Common myeloid progenitor, CD34-positive (primary cell): Measurements from ENCODE around the gene ASMT.

Experiments
- CTCF ChIA-PET: fragments of 350-600 bp; sonication (Branson Sonifier 250); formaldehyde crosslinking; loops from one replicate; lab custom pipeline; 2021; ENCODE audit warnings: antibody characterized with exemption; lab: Charles Lee
- POLR2A ChIA-PET: fragments of 350-600 bp; sonication (Branson Sonifier 250); formaldehyde crosslinking; loops from one replicate; lab custom pipeline; 2021; ENCODE audit warnings: antibody characterized with exemption; lab: Charles Lee
- DNase-seq, 3 donors: peaks; one replicate each; pipeline versions ENCODE4 v3.0.0 to v3.0.0-alpha.2; 2013
- H3K27ac ChIP-seq, 2 experiments: 1 replicate in 1 of 2; 2 replicates in 1 of 2; pipeline ENCODE4 v1.7.0; 2013; ENCODE audit warnings: inconsistent platforms in 2 of 2, low read length in 2 of 2, mild to moderate bottlenecking in 2 of 2, low read depth in 1 of 2, moderate library complexity in 1 of 2; ENCODE audit not compliant: severe bottlenecking in 2 of 2, insufficient read depth in 1 of 2, poor library complexity in 1 of 2
- H3K27me3 ChIP-seq, 5 experiments: replicated peaks in 2 of 5; 1 replicate in 3 of 5; 2 replicates in 2 of 5; pipeline versions ENCODE4 v1.6.1 to v1.7.0; 2013; ENCODE audit warnings: low read length in 4 of 5, mild to moderate bottlenecking in 2 of 5, moderate library complexity in 2 of 5, inconsistent platforms in 1 of 5; ENCODE audit not compliant: insufficient read depth in 5 of 5, control insufficient read depth in 4 of 5
- H3K36me3 ChIP-seq, 4 experiments: 1 replicate in 2 of 4; 2 replicates in 2 of 4; pipeline versions ENCODE4 v1.6.1 to v1.7.0; 2013; ENCODE audit warnings: low read length in 3 of 4, control low read depth in 1 of 4, mild to moderate bottlenecking in 1 of 4; ENCODE audit not compliant: control insufficient read depth in 4 of 4, insufficient read depth in 4 of 4
- H3K4me1 ChIP-seq, 4 experiments: 1 replicate in 3 of 4; 2 replicates in 1 of 4; pipeline versions ENCODE4 v1.6.1 to v1.7.1; 2013; ENCODE audit warnings: low read length in 3 of 4, mild to moderate bottlenecking in 3 of 4, control low read depth in 1 of 4, inconsistent platforms in 1 of 4, moderate library complexity in 1 of 4; ENCODE audit not compliant: control insufficient read depth in 4 of 4, insufficient read depth in 4 of 4; ENCODE audit errors: control extremely low read depth in 1 of 4
- H3K4me3 ChIP-seq, 7 experiments: 1 replicate in 4 of 7; 2 replicates in 3 of 7; pipeline versions ENCODE4 v1.5.1 to v1.7.0; 2013; ENCODE audit warnings: mild to moderate bottlenecking in 7 of 7, low read length in 6 of 7, moderate library complexity in 6 of 7, inconsistent platforms in 2 of 7, low read depth in 2 of 7, control low read depth in 1 of 7; ENCODE audit not compliant: insufficient read depth in 4 of 7, control insufficient read depth in 1 of 7; ENCODE audit errors: extremely low read depth in 1 of 7
- H3K9me3 ChIP-seq, 5 experiments: 1 replicate in 4 of 5; 2 replicates in 1 of 5; pipeline versions ENCODE4 v1.6.1 to v1.7.1; 2013; ENCODE audit warnings: low read length in 4 of 5, mild to moderate bottlenecking in 2 of 5, inconsistent platforms in 1 of 5, low read depth in 1 of 5, moderate library complexity in 1 of 5; ENCODE audit not compliant: control insufficient read depth in 4 of 5, insufficient read depth in 2 of 5; ENCODE audit errors: control extremely low read depth in 1 of 5
- WGBS: methylation state at CpG from one replicate; pipeline ENCODE4 v1.1.5; 2013; ENCODE audit not compliant: insufficient coverage; 5-methylcytosine and 5-hydroxymethylcytosine counted together

Gene ASMT

DNA sequence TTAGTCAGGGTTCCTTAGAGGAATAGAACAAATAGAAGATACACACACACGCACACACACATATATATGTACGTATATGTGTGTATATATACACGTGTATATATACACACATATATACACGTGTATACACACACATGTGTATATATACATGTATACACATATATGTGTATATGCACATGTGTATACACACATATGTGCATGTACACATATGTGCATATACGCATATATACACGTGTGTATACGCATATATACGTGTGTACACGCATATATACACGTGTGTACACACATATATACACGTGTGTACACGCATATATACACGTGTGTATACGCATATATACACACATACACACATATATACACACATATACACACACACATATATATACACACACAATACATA is 41.5 kb downstream of the ASMT start:
- no peak for DNase-seq
- H3K36me3 ChIP-seq: no peaks in the 10 kb centered on the region
- H3K27me3 ChIP-seq: no peaks in the 10 kb centered on the region
- H3K9me3 ChIP-seq: no peaks in the 10 kb centered on the region
- POLR2A ChIA-PET: no interaction called here
- H3K27ac ChIP-seq: no peak overlapping the region
- no peak overlapping the region for H3K4me3 ChIP-seq
- H3K4me1 ChIP-seq: peaks cover 5 to 17% (median 15%) of the 10 kb centered on the region in 4 experiments
- CTCF ChIA-PET: no interaction called here
- 92% methylated on average over 5 of the region's 14 CpGs for WGBS

GRCh38 chrX:1657367-1658070 is 42.7 kb downstream of the ASMT start:
- ChIA-PET CTCF (no interaction called here), POLR2A (no interaction called here)
- DNase-seq: peak in 2 of 3 donors; percentile 58 to 73
- H3K27ac ChIP-seq: peak overlapping the region in 1 of 2 experiments; percentile 68
- 7% methylated on average over 9 of the region's 13 CpGs for WGBS
- H3K9me3 ChIP-seq: no peaks in the 10 kb centered on the region
- peaks cover 5 to 21% (median 16%) of the 10 kb centered on the region in 4 experiments for H3K4me1 ChIP-seq
- H3K36me3 ChIP-seq: no peaks in the 10 kb centered on the region
- H3K4me3 ChIP-seq: peak overlapping the region in 5 of 7 experiments; percentile 1 to 52 (median 23)
- no peaks in the 10 kb centered on the region for H3K27me3 ChIP-seq

- DNase-seq: peak in 2 of 3 donors; percentile 23 to 60
- ChIA-PET CTCF (no interaction called here), POLR2A (no interaction called here)
- no peaks in the 10 kb centered on the region for H3K9me3 ChIP-seq
- peak overlapping the region in 1 of 2 experiments; percentile 68 for H3K27ac ChIP-seq
- H3K27me3 ChIP-seq: no peaks in the 10 kb centered on the region
- peaks cover 5 to 21% (median 16%) of the 10 kb centered on the region in 4 experiments for H3K4me1 ChIP-seq
- no peaks in the 10 kb centered on the region for H3K36me3 ChIP-seq
- 38% methylated on average over 11 of the region's 14 CpGs for WGBS
- H3K4me3 ChIP-seq: peak overlapping the region in 2 of 7 experiments; percentile 50 to 52
These were observed 43.2 kb downstream of the ASMT start for GRCh38 chrX:1658071-1658491.

GRCh38 chrX:1659664-1660461 is 45.0 kb downstream of the ASMT start:
- no peaks in the 10 kb centered on the region for H3K36me3 ChIP-seq
- ChIA-PET POLR2A (no interaction called here), CTCF (no interaction called here)
- no peaks in the 10 kb centered on the region for H3K9me3 ChIP-seq
- H3K4me1 ChIP-seq: peaks cover 5 to 21% (median 16%) of the 10 kb centered on the region in 4 experiments
- no peak overlapping the region for H3K4me3 ChIP-seq
- DNase-seq: no peak
- no peak overlapping the region for H3K27ac ChIP-seq
- no peaks in the 10 kb centered on the region for H3K27me3 ChIP-seq
- WGBS: 95% methylated on average over 33 of the region's 34 CpGs

DNA sequence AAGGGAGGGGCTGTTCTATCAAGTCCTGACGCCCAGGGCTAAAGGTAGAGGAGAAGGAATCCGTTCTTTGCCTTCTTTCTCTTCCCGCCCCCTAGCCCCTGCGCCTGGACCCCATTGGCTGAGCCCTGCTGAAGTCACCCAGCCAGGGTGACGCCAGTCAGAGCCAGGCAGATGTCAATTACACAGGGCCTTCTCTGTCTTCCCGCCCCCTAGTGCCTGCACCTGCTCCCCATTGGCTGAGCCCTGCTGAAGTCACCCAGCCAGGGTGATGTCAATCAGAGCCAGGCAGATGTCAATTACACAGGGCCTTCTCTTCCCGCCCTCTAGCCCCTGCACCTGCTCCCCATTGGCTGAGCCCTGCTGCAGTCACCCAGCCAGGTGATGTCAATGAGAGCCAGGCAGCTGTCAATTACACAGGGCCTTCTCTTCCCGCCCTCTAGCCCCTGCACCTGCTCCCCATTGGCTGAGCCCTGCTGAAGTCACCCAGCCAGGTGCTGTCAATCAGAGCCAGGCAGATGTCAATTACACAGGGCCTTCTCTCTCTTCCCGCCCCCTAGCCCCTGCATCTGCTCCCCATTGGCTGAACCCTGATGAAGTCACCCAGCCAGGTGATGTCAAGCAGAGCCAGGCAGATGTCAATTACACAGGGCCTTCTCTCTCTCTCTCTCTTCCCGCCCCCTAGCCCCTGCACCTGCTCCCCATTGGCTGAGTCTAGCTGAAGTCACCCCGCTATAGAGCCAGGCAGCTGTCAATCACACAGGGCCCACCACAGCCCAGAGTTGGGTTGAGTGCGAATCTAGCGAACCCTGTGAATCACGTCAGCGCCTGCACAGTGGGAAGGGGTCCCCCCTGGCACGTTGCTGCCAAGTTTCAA is 46.4 kb downstream of the ASMT start:
- H3K4me3 ChIP-seq: peak overlapping the region in 2 of 7 experiments; percentile 40 to 52
- POLR2A ChIA-PET: no interaction called here

DNA sequence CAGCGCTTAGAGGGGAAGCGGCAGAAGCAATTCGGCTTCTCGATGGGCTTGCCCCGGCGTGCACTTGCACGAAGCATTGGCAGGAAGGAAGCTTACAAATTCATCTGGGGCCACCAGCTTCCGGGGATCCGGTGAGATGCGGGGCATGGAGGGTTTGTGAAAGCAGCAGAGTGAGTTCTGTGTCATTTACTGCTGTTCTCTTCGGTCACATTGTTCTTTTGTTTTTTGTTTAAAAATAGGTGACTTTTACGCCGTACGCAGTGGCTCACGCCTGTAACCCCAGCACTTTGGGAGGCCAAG is 47.0 kb downstream of the ASMT start:
- WGBS: 30% methylated on average over 5 of the region's 15 CpGs
- Histone ChIP-seq H3K27me3 (no peaks in the 10 kb centered on the region), H3K36me3 (no peaks in the 10 kb centered on the region), H3K9me3 (no peaks in the 10 kb centered on the region), H3K27ac (no peak overlapping the region), H3K4me1 (peaks cover 5 to 19% (median 15%) of the 10 kb centered on the region in 4 experiments), H3K4me3 (peak overlapping the region in 2 of 7 experiments; percentile 40 to 52)
- POLR2A ChIA-PET: no interaction called here
- CTCF ChIA-PET: no interaction called here
- DNase-seq: no peak

More for the DNA sequence above, 46.4 kb downstream of the ASMT start:
- no peak overlapping the region for H3K27ac ChIP-seq
- CTCF ChIA-PET: no interaction called here
- 95% methylated on average over 9 of the region's 16 CpGs for WGBS
- no peaks in the 10 kb centered on the region for H3K36me3 ChIP-seq
- DNase-seq: peak; percentile 64 to 66 (median 65)
- no peaks in the 10 kb centered on the region for H3K27me3 ChIP-seq
- peaks cover 5 to 21% (median 16%) of the 10 kb centered on the region in 4 experiments for H3K4me1 ChIP-seq
- no peaks in the 10 kb centered on the region for H3K9me3 ChIP-seq
